ENCODE data around the gene RXFP2.

RXFP2 gene

DNA sequence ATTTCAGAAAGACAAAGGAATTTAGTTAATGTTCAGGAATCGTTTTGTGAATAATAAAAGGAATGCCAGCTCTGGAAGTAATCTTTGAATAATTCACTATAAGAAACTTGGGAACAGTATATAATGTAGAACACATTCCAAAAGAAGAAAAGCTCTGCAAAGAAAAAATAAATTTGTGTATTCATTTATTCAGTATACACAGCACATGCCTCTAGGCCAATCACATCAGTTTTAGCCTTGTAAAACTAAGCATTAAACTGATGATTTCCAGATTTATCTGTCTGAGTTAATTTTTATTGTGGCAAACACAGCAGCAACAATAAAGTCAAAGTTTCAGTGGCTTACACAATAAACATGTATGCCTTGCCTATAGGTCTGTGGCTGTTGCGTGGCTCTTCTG is 5.7 kb upstream of the RXFP2 start:
- no peaks in the 10 kb centered on the region for H3K36me3 ChIP-seq (ENCODE audit: insufficient read depth, low read length)

DNA sequence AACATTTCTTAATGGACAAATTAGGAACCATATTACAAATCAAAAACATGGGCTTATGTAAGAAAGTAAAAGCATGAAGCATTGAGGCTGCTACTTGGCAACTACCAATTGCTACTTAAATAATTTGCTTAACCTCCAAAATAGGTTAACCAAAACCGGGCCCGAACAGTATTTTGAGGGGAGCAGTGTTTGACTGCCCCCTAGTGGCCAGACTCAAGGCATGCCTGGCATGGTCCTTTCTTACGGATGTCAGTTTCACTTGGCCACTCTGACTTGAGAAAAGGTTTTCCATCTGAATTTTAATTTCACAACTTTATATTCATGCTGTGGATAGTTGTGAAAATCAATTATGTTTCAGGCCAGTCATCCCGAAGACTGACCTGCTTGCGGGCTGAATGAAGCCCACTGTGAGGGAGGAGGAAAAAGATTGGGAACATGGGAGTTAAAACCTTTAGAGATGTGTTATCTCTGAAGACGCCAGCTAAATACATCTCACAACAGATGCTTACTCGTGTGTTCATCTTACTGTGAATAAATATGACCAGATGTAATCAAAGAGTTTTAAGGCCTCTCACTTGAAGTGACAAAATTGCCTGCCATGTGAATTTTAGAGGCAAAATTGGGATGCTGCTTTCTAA is 2.9 kb downstream of the RXFP2 start:
- Histone ChIP-seq H3K36me3 (ENCODE audit: insufficient read depth, low read length) (no peaks in the 10 kb centered on the region), H3K9ac (ENCODE audit: low read length) (no peak overlapping the region), H3K27ac (ENCODE audit: low read depth, low read length) (no peak overlapping the region), H3K4me1 (ENCODE audit: insufficient read depth, low read length) (no peaks in the 10 kb centered on the region), H3K27me3 (ENCODE audit: control insufficient read depth in 1 of 2, insufficient read depth in 2 of 2, low read length in 2 of 2) (no peaks in the 10 kb centered on the region), H3K9me3 (ENCODE audit: low read length) (no peaks in the 10 kb centered on the region), H3K4me3 (ENCODE audit: low read depth in 1 of 2, low read length in 2 of 2) (no peak overlapping the region)

More for the DNA sequence above, 5.7 kb upstream of the RXFP2 start:
- H3K4me3 ChIP-seq (ENCODE audit: low read depth in 1 of 2, low read length in 2 of 2), result no peak overlapping the region
- H3K9ac ChIP-seq (ENCODE audit: low read length), result no peak overlapping the region
- H3K9me3 ChIP-seq (ENCODE audit: low read length), result no peaks in the 10 kb centered on the region
- H3K27me3 ChIP-seq (ENCODE audit: control insufficient read depth in 1 of 2, insufficient read depth in 2 of 2, low read length in 2 of 2), result no peaks in the 10 kb centered on the region
- no peak overlapping the region for H3K27ac ChIP-seq (ENCODE audit: low read depth, low read length)
- H3K4me1 ChIP-seq (ENCODE audit: insufficient read depth, low read length), result no peaks in the 10 kb centered on the region

- Histone ChIP-seq H3K27ac (ENCODE audit: low read depth, low read length) (no peak overlapping the region), H3K9me3 (ENCODE audit: low read length) (no peaks in the 10 kb centered on the region), H3K4me3 (ENCODE audit: low read depth in 1 of 2, low read length in 2 of 2) (no peak overlapping the region), H3K36me3 (ENCODE audit: insufficient read depth, low read length) (no peaks in the 10 kb centered on the region), H3K27me3 (ENCODE audit: control insufficient read depth in 1 of 2, insufficient read depth in 2 of 2, low read length in 2 of 2) (no peaks in the 10 kb centered on the region), H3K4me1 (ENCODE audit: insufficient read depth, low read length) (no peaks in the 10 kb centered on the region), H3K9ac (ENCODE audit: low read length) (no peak overlapping the region)
These were observed 8.0 kb downstream of the RXFP2 start for GRCh38 chr13:31747291-31747690.

GRCh38 chr13:31747966-31748365 is 8.6 kb downstream of the RXFP2 start:
- Histone ChIP-seq H3K36me3 (ENCODE audit: insufficient read depth, low read length) (no peaks in the 10 kb centered on the region), H3K4me3 (ENCODE audit: low read depth in 1 of 2, low read length in 2 of 2) (no peak overlapping the region), H3K4me1 (ENCODE audit: insufficient read depth, low read length) (no peaks in the 10 kb centered on the region), H3K9ac (ENCODE audit: low read length) (no peak overlapping the region), H3K27me3 (ENCODE audit: control insufficient read depth in 1 of 2, insufficient read depth in 2 of 2, low read length in 2 of 2) (no peaks in the 10 kb centered on the region), H3K27ac (ENCODE audit: low read depth, low read length) (no peak overlapping the region), H3K9me3 (ENCODE audit: low read length) (no peaks in the 10 kb centered on the region)

DNA sequence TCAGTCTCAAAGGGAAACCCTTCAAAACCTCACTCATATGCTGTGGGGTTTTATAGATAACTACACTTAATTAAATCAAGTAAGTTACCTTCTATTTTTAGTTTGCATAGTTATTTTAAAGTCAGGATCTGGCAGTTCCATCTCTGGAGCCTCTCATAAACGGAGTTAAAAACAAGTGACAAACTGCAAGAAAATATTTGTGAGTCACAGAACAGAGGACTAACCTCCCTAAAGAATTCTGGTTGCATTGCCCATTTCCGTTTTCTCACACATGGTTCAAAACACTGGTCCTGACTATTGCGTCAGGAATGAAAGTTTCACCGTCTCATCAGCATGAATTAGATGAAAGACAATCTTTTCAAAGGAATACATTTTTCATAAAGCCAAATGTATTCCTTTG is 10.6 kb downstream of the RXFP2 start:
- no peaks in the 10 kb centered on the region for H3K36me3 ChIP-seq (ENCODE audit: insufficient read depth, low read length)
- H3K27ac ChIP-seq (ENCODE audit: low read depth, low read length), result no peak overlapping the region

GRCh38 chr13:31755211-31755610 is 15.9 kb downstream of the RXFP2 start:
- Histone ChIP-seq H3K27ac (ENCODE audit: low read depth, low read length) (no peak overlapping the region), H3K4me1 (ENCODE audit: insufficient read depth, low read length) (no peaks in the 10 kb centered on the region), H3K36me3 (ENCODE audit: insufficient read depth, low read length) (no peaks in the 10 kb centered on the region), H3K4me3 (ENCODE audit: low read depth in 1 of 2, low read length in 2 of 2) (no peak overlapping the region), H3K9me3 (ENCODE audit: low read length) (no peaks in the 10 kb centered on the region), H3K27me3 (ENCODE audit: control insufficient read depth in 1 of 2, insufficient read depth in 2 of 2, low read length in 2 of 2) (no peaks in the 10 kb centered on the region), H3K9ac (ENCODE audit: low read length) (no peak overlapping the region)

More for the DNA sequence above, 10.6 kb downstream of the RXFP2 start:
- Histone ChIP-seq H3K4me3 (ENCODE audit: low read depth in 1 of 2, low read length in 2 of 2) (no peak overlapping the region), H3K9me3 (ENCODE audit: low read length) (no peaks in the 10 kb centered on the region), H3K27me3 (ENCODE audit: control insufficient read depth in 1 of 2, insufficient read depth in 2 of 2, low read length in 2 of 2) (no peaks in the 10 kb centered on the region), H3K4me1 (ENCODE audit: insufficient read depth, low read length) (no peaks in the 10 kb centered on the region), H3K9ac (ENCODE audit: low read length) (no peak overlapping the region)

GRCh38 chr13:31755803-31756212 is 16.5 kb downstream of the RXFP2 start:
- H3K27ac ChIP-seq (ENCODE audit: low read depth, low read length), result no peak overlapping the region
- no peaks in the 10 kb centered on the region for H3K4me1 ChIP-seq (ENCODE audit: insufficient read depth, low read length)
- no peaks in the 10 kb centered on the region for H3K9me3 ChIP-seq (ENCODE audit: low read length)
- H3K4me3 ChIP-seq (ENCODE audit: low read depth in 1 of 2, low read length in 2 of 2), result no peak overlapping the region
- H3K27me3 ChIP-seq (ENCODE audit: control insufficient read depth in 1 of 2, insufficient read depth in 2 of 2, low read length in 2 of 2), result no peaks in the 10 kb centered on the region
- H3K36me3 ChIP-seq (ENCODE audit: insufficient read depth, low read length), result no peaks in the 10 kb centered on the region
- H3K9ac ChIP-seq (ENCODE audit: low read length), result no peak overlapping the region

GRCh38 chr13:31756346-31756745 is 17.0 kb downstream of the RXFP2 start:
- no peaks in the 10 kb centered on the region for H3K36me3 ChIP-seq (ENCODE audit: insufficient read depth, low read length)
- no peak overlapping the region for H3K4me3 ChIP-seq (ENCODE audit: low read depth in 1 of 2, low read length in 2 of 2)
- no peaks in the 10 kb centered on the region for H3K9me3 ChIP-seq (ENCODE audit: low read length)
- no peaks in the 10 kb centered on the region for H3K27me3 ChIP-seq (ENCODE audit: control insufficient read depth in 1 of 2, insufficient read depth in 2 of 2, low read length in 2 of 2)
- H3K9ac ChIP-seq (ENCODE audit: low read length), result no peak overlapping the region
- H3K27ac ChIP-seq (ENCODE audit: low read depth, low read length), result no peak overlapping the region
- no peaks in the 10 kb centered on the region for H3K4me1 ChIP-seq (ENCODE audit: insufficient read depth, low read length)

DNA sequence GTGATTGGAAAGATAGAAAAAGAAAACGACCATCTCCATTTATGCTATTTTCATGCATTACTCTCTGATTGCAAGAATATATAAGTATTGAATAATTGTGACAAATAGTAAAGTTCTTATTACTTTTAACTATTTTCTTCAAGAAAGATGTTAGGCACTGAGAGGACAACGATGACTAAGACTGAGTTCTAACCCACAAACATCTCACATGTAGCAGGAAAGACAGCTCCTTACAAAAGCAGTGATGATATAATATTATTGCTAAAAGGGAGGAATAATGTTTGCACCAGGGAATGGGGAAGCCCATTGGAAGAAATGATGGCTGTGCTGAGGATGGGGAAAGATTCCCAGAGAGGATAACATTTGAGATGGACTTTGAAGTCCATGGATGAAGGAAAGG is 22.6 kb downstream of the RXFP2 start:
- Histone ChIP-seq H3K4me3 (ENCODE audit: low read depth in 1 of 2, low read length in 2 of 2) (no peak overlapping the region), H3K27me3 (ENCODE audit: control insufficient read depth in 1 of 2, insufficient read depth in 2 of 2, low read length in 2 of 2) (no peaks in the 10 kb centered on the region), H3K4me1 (ENCODE audit: insufficient read depth, low read length) (no peaks in the 10 kb centered on the region), H3K36me3 (ENCODE audit: insufficient read depth, low read length) (no peaks in the 10 kb centered on the region), H3K9me3 (ENCODE audit: low read length) (no peaks in the 10 kb centered on the region), H3K9ac (ENCODE audit: low read length) (no peak overlapping the region), H3K27ac (ENCODE audit: low read depth, low read length) (no peak overlapping the region)

DNA sequence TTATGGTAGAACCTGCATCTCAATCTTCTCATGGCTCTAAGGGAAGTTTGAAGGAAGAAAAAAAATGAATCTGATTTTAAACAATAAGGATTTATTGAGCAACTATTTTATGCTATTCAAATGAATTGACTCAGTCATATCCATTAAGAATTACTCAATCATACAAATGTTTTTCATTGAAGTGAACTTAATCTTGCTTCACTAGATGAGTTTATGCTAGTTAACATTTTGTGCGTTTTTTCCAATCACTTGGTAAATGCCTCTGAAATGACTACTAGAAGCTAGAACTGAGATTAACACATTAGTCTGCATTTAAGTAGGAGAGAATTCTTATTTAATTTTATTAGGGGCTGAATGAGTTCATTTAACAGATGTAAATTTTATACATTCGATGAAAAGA is 25.2 kb downstream of the RXFP2 start:
- no peak overlapping the region for H3K9ac ChIP-seq (ENCODE audit: low read length)
- H3K36me3 ChIP-seq (ENCODE audit: insufficient read depth, low read length), result no peaks in the 10 kb centered on the region

DNA sequence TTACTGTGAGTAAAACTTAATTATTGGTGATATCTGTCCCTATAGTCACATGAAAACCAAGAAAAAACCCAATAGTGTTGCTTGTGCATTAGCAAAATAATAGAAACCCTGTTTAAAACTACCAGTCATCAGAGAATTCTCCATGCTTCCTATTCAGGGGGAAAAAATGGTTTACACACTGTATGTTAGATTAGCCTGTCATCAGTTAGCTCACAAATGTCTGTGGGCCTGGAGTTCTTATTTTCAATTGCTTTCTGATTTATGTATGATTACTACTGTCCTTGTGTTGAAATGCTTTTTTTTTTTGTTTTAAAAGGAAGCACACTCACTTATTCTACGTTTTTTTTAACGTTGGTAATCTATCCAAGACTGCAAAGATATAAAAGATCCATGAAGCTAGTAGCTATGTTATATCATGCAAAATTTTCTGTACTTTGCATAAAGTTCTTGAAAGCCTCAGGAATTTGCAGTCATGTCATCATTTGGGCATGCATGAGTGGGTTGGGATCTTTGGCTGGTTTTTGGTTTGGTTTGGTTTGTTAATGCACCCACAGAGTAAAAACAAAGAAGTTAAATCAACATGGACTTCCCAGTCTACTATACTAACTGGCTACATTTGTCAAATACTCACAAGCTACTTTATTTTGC is 25.9 kb downstream of the RXFP2 start:
- Histone ChIP-seq H3K4me3 (ENCODE audit: low read depth in 1 of 2, low read length in 2 of 2) (no peak overlapping the region), H3K27me3 (ENCODE audit: control insufficient read depth in 1 of 2, insufficient read depth in 2 of 2, low read length in 2 of 2) (no peaks in the 10 kb centered on the region), H3K36me3 (ENCODE audit: insufficient read depth, low read length) (no peaks in the 10 kb centered on the region), H3K27ac (ENCODE audit: low read depth, low read length) (no peak overlapping the region), H3K9ac (ENCODE audit: low read length) (no peak overlapping the region), H3K9me3 (ENCODE audit: low read length) (no peaks in the 10 kb centered on the region), H3K4me1 (ENCODE audit: insufficient read depth, low read length) (no peaks in the 10 kb centered on the region)

More for the DNA sequence above, 25.2 kb downstream of the RXFP2 start:
- H3K27ac ChIP-seq (ENCODE audit: low read depth, low read length), result no peak overlapping the region
- no peaks in the 10 kb centered on the region for H3K27me3 ChIP-seq (ENCODE audit: control insufficient read depth in 1 of 2, insufficient read depth in 2 of 2, low read length in 2 of 2)
- H3K9me3 ChIP-seq (ENCODE audit: low read length), result no peaks in the 10 kb centered on the region
- no peaks in the 10 kb centered on the region for H3K4me1 ChIP-seq (ENCODE audit: insufficient read depth, low read length)
- no peak overlapping the region for H3K4me3 ChIP-seq (ENCODE audit: low read depth in 1 of 2, low read length in 2 of 2)

Data from muscle layer of colon (tissue), 2 donors.